Aorta (tissue), 5 donors: ENCODE results near the gene TNXB. TPM values are rescaled to one million over a fixed set of nuclear protein-coding genes. Genes with fewer than 3 reads are reported as not detected.
A peak's percentile ranks its signal among the peaks of the same experiment; 100 is the strongest.
"Not testable (repeated sequence)": the region's sequence is repeated elsewhere in the genome, so short reads cannot be mapped to it uniquely, and the experiment has no call there.

Source experiments
- ATAC-seq: fragments of 200-7000 bp; cut with Tn5 transposase; one replicate; pipeline ENCODE4 v1.9.1; 2022; ENCODE audit warnings: moderate library complexity; ENCODE audit not compliant: low FRiP score
- DNase-seq, 2 donors: peaks; one replicate each; pipeline ENCODE4 v3.0.0-alpha.2; 2020
- H3K27ac ChIP-seq, 2 donors: one replicate each; pipeline ENCODE4 v1.5.1; 2013; ENCODE audit warnings: low read length in 2 of 2, mild to moderate bottlenecking in 2 of 2, moderate library complexity in 2 of 2, control low read depth in 1 of 2, inconsistent platforms in 1 of 2, low read depth in 1 of 2
- H3K27me3 ChIP-seq, 2 donors: one replicate each; pipeline ENCODE4 v1.6.1; 2013; ENCODE audit warnings: control low read depth in 1 of 2, low read length in 1 of 2, mild to moderate bottlenecking in 1 of 2, moderate library complexity in 1 of 2; ENCODE audit not compliant: insufficient read depth in 2 of 2, control insufficient read depth in 1 of 2
- H3K36me3 ChIP-seq, 2 donors: one replicate each; pipeline ENCODE4 v1.6.1; 2013; ENCODE audit warnings: control low read depth in 1 of 2, low read length in 1 of 2, mild to moderate bottlenecking in 1 of 2; ENCODE audit not compliant: insufficient read depth in 2 of 2, control insufficient read depth in 1 of 2
- H3K4me1 ChIP-seq, 2 donors: one replicate each; pipeline ENCODE4 v1.6.1; 2013; ENCODE audit warnings: low read length in 2 of 2, control low read depth in 1 of 2, mild to moderate bottlenecking in 1 of 2, moderate library complexity in 1 of 2; ENCODE audit not compliant: insufficient read depth in 2 of 2, control insufficient read depth in 1 of 2
- H3K4me3 ChIP-seq, 2 donors: one replicate each; pipeline ENCODE4 v1.5.1; 2013; ENCODE audit warnings: low read length in 2 of 2, control low read depth in 1 of 2, mild to moderate bottlenecking in 1 of 2
- H3K9me3 ChIP-seq: one replicate; pipeline ENCODE4 v1.6.1; 2013; ENCODE audit warnings: mild to moderate bottlenecking, low read length; ENCODE audit not compliant: control insufficient read depth
- WGBS, 2 donors: extraction: QIAGEN DNeasy Blood & Tissue Kit; methylation state at CpG; one replicate each; pipeline ENCODE4 v1.1.7; 2013; 5-methylcytosine and 5-hydroxymethylcytosine counted together
- intact Hi-C, 2 donors: fragments of 100-400 bp; cut with DNase I; formaldehyde crosslinking; loops; one replicate each; pipeline versions ENCODE4 v1.14.2 to v1.15.0; 2022
- polyA plus RNA-seq, 2 donors: library from polyadenylated mRNA; stranded (reverse); fragments of 200-250 nt; gene quantifications; one replicate each; pipeline ENCODE4 v1.2.3, GENCODE V29; 2013
- total RNA-seq, 2 donors: library from RNA; stranded (reverse); fragmentation: NEBNext Ultra II Directional; extraction: Animal tissue kit (Norgen Biotek cat#: 25700); gene quantifications; one replicate each; pipeline ENCODE4 v1.2.1, GENCODE V29; 2021
- donor health status: healthy with polysubstance abuse.
- donor health status: Bipolar disorder and iron deficiency.
- donor health status: DM: no; HTN: no; CAD: no.
- donor health status: DM: no; HTN: no; CAD: no.
- donor health status: DM: yes; HTN: yes; CAD: no.

Gene TNXB
- total and polyA plus RNA-seq, 4 donors = 11.1 to 441 (median 116) TPM

DNA sequence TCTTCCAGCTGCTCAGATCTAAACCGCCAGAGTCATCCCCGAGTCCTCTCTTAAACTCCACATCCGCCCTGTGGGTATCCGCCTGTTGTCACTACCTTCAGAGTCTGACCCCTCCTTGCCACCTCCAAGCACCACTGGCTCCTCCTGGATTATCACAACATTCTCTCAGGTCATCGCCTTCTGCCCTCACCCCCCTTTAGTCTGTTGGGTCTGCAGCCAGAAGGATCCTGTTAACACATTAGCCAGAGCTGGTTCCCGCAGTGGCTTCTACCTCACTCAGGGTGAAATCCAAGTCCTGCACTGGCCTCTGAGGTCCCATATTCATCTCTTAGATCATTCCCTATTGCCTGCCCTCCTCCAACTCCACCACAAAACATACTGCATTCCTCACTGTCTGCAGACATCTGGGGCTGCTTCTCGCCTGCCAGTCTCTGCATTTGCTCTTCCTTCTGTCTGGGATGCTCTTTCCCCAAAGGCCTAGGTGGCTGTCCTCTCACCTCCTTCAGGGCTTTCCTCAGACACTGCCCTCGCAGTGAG, 34.1 kb downstream of the TNXB start:
- Histone ChIP-seq H3K9me3 (no peaks in the 10 kb centered on the region), H3K27ac (no peak overlapping the region), H3K4me3 (no peak overlapping the region), H3K36me3 (no peaks in the 10 kb centered on the region), H3K4me1 (no peaks in the 10 kb centered on the region), H3K27me3 (no peaks in the 10 kb centered on the region)
- ATAC-seq (no peak), DNase-seq (no peak)
- WGBS, 2 donors = 87 to 90% methylated on average over 8 of the region's 8 CpGs
- intact Hi-C loops = no loop called here

DNA sequence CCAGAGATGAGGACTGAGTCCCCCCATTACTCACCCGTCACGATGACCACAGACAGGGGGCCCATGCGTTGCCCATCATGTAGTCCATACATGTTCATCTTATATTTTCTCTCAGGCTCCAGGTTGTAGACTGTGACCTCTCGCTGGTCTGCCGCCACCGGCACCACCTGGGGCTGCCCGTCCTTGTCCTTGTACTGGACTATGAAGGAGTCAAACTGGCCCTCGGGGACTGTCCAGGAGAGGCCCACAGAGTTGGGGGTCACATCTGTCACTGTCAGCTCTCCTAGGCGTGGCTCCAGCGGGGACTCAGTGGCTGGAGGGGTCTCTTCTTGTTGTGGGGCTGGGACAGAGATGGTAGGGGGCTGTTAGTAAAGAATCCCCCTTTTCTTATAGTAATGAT, 35.5 kb downstream of the TNXB start:
- intact Hi-C loops = no loop called here
- DNase-seq = no peak
- no peaks in the 10 kb centered on the region for H3K9me3 ChIP-seq
- H3K4me1 ChIP-seq = no peaks in the 10 kb centered on the region
- no peaks in the 10 kb centered on the region for H3K27me3 ChIP-seq
- H3K36me3 ChIP-seq = no peaks in the 10 kb centered on the region
- no peak for ATAC-seq
- no peak overlapping the region for H3K4me3 ChIP-seq
- no peak overlapping the region for H3K27ac ChIP-seq
- 90 to 94% methylated on average over 10 of the region's 10 CpGs for WGBS, 2 donors

DNA sequence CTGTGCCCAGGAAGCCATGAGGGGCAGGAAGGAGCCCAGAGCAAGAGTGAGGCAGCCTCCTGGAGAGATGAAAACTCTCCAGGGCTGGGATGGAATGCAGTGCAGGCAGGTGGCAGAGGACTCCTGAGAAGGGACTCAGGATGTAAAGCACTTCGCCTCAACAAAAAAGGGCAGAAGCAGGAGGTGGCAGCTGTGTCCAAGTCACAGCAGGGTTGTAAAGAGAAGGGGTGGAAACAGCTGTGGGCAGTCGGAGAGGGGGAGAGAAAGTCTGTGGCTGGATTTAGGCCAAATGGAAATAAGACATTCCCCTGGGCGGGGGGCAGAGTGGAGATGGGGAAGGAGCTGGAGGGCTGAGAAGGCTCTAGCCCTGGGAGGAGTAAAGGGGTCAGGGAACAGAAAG, 36.0 kb downstream of the TNXB start:
- H3K36me3 ChIP-seq = no peaks in the 10 kb centered on the region
- H3K27me3 ChIP-seq = no peaks in the 10 kb centered on the region
- no peak for ATAC-seq
- 81 to 85% methylated on average over 3 of the region's 3 CpGs for WGBS, 2 donors
- no peaks in the 10 kb centered on the region for H3K9me3 ChIP-seq
- H3K4me1 ChIP-seq = no peaks in the 10 kb centered on the region
- H3K27ac ChIP-seq = no peak overlapping the region
- H3K4me3 ChIP-seq = no peak overlapping the region
- no peak for DNase-seq
- intact Hi-C loops = no loop called here

DNA sequence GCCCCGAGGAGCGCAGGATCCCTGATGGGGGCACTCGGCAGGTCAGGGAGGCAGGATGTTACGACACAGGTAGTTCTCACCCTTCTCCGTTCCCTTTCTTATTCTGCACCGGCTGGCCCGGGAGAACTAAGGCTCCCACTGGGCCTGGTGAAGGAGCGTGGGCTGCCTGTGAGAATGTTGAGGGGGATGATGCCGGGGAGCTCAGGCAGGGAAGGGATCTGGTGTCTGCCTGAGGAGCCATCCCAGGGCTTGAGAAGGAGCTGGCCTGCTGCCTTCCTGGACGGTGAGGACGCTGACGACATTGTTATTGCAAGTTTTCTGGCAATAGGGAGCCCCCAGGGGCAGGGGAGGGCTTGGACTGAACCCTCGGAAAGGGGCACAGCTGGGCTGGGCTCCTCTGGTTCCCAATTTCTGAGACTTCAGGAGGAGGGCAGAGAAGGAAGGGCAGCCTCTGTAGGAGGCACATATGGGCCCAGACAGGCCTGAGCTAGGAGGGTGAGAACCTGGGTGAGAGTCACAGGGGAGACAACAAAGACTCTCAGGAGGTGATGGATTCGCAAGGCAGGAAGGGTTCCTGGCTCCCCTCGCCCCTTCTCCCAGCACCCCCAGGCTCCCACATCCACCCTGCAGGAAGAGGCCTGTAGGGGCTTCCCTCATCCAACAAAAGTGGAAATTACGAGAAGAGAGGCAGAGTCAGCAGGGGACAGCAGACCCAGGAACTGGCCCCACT, 38.2 kb downstream of the TNXB start:
- no peak overlapping the region for H3K4me3 ChIP-seq
- H3K27me3 ChIP-seq = no peaks in the 10 kb centered on the region
- H3K9me3 ChIP-seq = no peaks in the 10 kb centered on the region
- H3K36me3 ChIP-seq = no peaks in the 10 kb centered on the region
- peak; percentile 72 to 84 for DNase-seq
- intact Hi-C loops = no loop called here
- WGBS, 2 donors = 24 to 32% methylated on average over 16 of the region's 16 CpGs
- no peaks in the 10 kb centered on the region for H3K4me1 ChIP-seq
- peak overlapping the region in 1 of 2 donors; percentile 5 for H3K27ac ChIP-seq
- peak; percentile 81 for ATAC-seq

DNA sequence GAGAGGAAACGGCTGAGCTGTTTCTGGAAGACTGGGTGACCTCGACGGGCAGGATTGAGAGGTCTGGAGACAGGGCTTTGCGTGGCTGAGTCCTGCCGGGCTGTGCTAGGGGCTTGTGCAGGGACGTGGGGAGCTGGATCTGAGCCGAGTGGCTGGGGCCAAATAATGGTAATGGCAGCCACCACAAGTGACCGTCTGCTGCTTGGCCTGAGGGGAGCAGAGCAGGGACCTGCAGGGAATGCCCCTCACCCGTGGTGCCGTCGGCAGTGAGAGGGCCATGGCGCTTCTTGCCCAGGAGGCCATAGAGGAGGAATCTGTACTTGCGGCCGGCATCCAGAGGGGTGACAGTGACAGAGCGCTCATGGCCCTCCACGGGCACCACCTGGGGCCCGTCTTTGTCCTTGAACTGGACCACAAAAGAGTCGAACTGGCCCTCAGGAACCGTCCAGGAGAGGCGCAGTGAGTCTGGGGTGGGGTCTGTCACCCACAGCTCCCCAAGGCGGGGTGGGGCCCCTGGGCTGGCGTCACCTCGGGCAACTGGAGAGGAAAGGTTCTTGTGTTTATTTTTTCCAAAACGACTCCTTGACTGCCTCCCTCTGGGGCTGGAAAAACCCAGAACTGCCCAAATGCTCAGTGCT, 39.1 kb downstream of the TNXB start:
- intact Hi-C loops = no loop called here
- H3K27ac ChIP-seq = no peak overlapping the region
- DNase-seq (no peak), ATAC-seq (peak; percentile 16)
- WGBS, 2 donors = 63 to 76% methylated on average over 20 to 24 of the region's 24 CpGs
- H3K4me3 ChIP-seq = no peak overlapping the region
- H3K27me3 ChIP-seq = no peaks in the 10 kb centered on the region
- no peaks in the 10 kb centered on the region for H3K4me1 ChIP-seq
- H3K36me3 ChIP-seq = no peaks in the 10 kb centered on the region
- no peaks in the 10 kb centered on the region for H3K9me3 ChIP-seq

DNA sequence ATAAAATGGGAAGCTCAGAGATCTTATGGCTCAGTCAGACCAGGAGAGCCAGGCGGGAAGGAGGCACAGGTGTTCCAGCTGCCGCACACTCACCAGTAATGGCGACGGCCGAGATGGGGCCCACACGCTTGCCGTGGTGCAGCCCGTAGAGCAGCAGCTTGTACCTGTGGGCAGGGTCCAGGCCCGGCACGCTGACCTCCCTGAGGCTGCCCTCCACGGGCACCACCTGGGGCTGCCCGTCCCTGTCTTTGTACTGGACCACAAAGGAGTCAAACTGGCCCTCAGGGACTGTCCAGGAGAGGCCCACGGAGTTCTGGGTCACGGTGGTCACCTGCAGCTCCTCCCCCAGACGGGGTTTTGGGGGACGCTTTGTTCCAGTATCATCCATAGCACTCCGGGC, 39.7 kb downstream of the TNXB start:
- H3K27me3 ChIP-seq = no peaks in the 10 kb centered on the region
- DNase-seq (peak in 1 of 2 donors; percentile 69), ATAC-seq (no peak)
- H3K27ac ChIP-seq = no peak overlapping the region
- H3K4me3 ChIP-seq = no peak overlapping the region
- no peaks in the 10 kb centered on the region for H3K36me3 ChIP-seq
- H3K9me3 ChIP-seq = no peaks in the 10 kb centered on the region
- 93 to 96% methylated on average over 17 of the region's 17 CpGs for WGBS, 2 donors
- intact Hi-C loops = no loop called here
- H3K4me1 ChIP-seq = no peaks in the 10 kb centered on the region

DNA sequence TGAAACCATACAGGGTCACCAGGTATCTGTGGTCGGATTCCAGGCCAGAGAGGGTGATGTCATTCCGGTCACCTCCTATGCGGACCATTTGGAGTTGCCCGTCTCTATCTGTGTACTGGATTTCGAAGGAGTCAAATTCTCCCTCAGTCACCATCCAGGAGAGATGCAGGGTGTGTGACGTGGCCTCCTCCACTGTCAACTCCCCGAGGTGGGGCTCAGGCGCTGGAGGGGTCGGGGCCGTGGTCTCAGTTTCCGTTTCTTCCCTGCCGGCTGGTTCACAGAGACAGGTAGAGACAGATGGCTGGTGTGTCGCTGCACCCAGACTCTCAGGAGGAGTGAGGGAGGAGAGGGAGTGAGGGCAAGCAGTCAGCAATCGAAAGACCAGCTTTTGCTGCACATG, 40.3 kb downstream of the TNXB start:
- intact Hi-C loops = no loop called here
- no peaks in the 10 kb centered on the region for H3K27me3 ChIP-seq
- no peak for DNase-seq
- no peaks in the 10 kb centered on the region for H3K36me3 ChIP-seq
- no peaks in the 10 kb centered on the region for H3K9me3 ChIP-seq
- ATAC-seq = no peak
- no peaks in the 10 kb centered on the region for H3K4me1 ChIP-seq
- no peak overlapping the region for H3K27ac ChIP-seq
- 89 to 92% methylated on average over 14 of the region's 14 CpGs for WGBS, 2 donors
- no peak overlapping the region for H3K4me3 ChIP-seq

DNA sequence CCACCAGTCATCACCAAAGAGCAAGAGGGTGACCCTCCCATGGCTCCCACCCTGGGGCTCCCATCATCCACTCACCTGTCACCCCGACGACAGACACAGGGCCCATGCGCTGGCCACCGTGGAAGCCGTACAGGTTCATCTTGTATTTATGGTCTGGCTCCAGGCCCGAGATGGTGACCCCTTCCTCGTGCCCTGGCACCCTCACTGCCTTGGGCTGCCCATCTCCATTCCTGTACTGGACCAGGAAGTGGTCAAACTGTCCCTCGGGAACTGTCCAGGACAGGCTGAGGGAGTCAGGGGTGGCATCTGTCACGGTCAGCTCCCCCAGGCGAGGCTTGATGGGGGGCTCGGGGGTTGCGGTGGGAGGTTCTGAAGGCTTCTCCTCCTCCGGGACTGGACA, 40.8 kb downstream of the TNXB start:
- H3K27ac ChIP-seq, H3K9me3 ChIP-seq, H3K27me3 ChIP-seq, H3K4me3 ChIP-seq, H3K4me1 ChIP-seq, ATAC-seq, H3K36me3 ChIP-seq, intact Hi-C loops: not testable (repeated sequence)
- 89 to 92% methylated on average over 13 of the region's 13 CpGs for WGBS, 2 donors
- peak in 1 of 2 donors; percentile 61 for DNase-seq

DNA sequence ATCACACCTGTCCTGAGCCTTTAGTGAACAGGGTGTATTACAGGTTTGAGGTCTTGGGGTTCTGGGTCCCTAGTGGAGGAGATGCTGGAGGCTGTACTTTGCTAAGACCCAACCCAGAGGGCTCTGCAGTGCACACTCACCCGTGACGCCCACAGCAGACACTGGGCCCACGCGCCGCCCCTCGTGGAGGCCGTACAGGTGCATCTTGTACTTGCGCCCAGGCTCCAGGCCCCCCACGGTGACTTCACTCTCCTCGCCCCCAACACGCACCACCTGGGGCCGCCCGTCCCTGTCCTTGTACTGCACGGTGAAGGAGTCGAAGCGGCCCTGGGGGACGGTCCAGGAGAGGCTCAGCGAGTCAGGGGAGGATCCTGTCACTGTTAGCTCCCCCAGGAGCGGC, 41.6 kb downstream of the TNXB start:
- H3K36me3 ChIP-seq, H3K4me1 ChIP-seq, H3K27me3 ChIP-seq, H3K4me3 ChIP-seq, H3K9me3 ChIP-seq, H3K27ac ChIP-seq, intact Hi-C loops, ATAC-seq, DNase-seq: not testable (repeated sequence)
- WGBS, 2 donors = 95 to 96% methylated on average over 16 to 19 of the region's 19 CpGs
